ENCODE data around the gene RGS19.

GRCh38 chr20:64025101-64025825 lies 54.1 kb downstream of the RGS19 start:
- TF ChIP-seq CTCF (IDR thresholded peaks at IDR 0.05): no peak
- no peak for TF ChIP-seq POLR2A (IDR thresholded peaks at IDR 0.05)
